IPS DF 6.9 (cell line): Measurements from ENCODE around the gene PACSIN2.
A peak's percentile ranks its signal among the peaks of the same experiment; 100 is the strongest.

Experiments
- DNase-seq: peaks from one replicate; pipeline ENCODE4 v3.0.0-alpha.2; 2013; ENCODE audit warnings: low read depth, low spot score
- H3K27ac ChIP-seq: one replicate; pipeline ENCODE4 v1.5.1; 2013; ENCODE audit warnings: low read length, control low read depth
- H3K27me3 ChIP-seq: 2 replicates; pipeline ENCODE4 v1.6.1; 2013; ENCODE audit warnings: mild to moderate bottlenecking, low read length; ENCODE audit not compliant: control insufficient read depth, insufficient read depth
- H3K36me3 ChIP-seq: 2 replicates; pipeline ENCODE4 v1.6.1; 2013; ENCODE audit warnings: low read length; ENCODE audit not compliant: control insufficient read depth, insufficient read depth
- H3K4me1 ChIP-seq: 2 replicates; pipeline ENCODE4 v1.6.1; 2013; ENCODE audit warnings: low read length; ENCODE audit not compliant: control insufficient read depth, insufficient read depth
- H3K4me3 ChIP-seq: 2 replicates; pipeline ENCODE4 v1.5.1; 2013; ENCODE audit warnings: mild to moderate bottlenecking, low read length
- H3K9me3 ChIP-seq: 2 replicates; pipeline ENCODE4 v1.6.1; 2013; ENCODE audit warnings: low read length, inconsistent platforms; ENCODE audit not compliant: control insufficient read depth, insufficient read depth
- WGBS: extraction: QIAGEN DNeasy Blood & Tissue Kit; methylation state at CpG from one replicate; pipeline ENCODE4 v1.1.7; 2013; ENCODE audit warnings: mixed read lengths, missing lambda C conversion rate; ENCODE audit not compliant: insufficient read length, insufficient coverage; 5-methylcytosine and 5-hydroxymethylcytosine counted together

Gene PACSIN2, protein sequence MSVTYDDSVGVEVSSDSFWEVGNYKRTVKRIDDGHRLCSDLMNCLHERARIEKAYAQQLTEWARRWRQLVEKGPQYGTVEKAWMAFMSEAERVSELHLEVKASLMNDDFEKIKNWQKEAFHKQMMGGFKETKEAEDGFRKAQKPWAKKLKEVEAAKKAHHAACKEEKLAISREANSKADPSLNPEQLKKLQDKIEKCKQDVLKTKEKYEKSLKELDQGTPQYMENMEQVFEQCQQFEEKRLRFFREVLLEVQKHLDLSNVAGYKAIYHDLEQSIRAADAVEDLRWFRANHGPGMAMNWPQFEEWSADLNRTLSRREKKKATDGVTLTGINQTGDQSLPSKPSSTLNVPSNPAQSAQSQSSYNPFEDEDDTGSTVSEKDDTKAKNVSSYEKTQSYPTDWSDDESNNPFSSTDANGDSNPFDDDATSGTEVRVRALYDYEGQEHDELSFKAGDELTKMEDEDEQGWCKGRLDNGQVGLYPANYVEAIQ

DNA sequence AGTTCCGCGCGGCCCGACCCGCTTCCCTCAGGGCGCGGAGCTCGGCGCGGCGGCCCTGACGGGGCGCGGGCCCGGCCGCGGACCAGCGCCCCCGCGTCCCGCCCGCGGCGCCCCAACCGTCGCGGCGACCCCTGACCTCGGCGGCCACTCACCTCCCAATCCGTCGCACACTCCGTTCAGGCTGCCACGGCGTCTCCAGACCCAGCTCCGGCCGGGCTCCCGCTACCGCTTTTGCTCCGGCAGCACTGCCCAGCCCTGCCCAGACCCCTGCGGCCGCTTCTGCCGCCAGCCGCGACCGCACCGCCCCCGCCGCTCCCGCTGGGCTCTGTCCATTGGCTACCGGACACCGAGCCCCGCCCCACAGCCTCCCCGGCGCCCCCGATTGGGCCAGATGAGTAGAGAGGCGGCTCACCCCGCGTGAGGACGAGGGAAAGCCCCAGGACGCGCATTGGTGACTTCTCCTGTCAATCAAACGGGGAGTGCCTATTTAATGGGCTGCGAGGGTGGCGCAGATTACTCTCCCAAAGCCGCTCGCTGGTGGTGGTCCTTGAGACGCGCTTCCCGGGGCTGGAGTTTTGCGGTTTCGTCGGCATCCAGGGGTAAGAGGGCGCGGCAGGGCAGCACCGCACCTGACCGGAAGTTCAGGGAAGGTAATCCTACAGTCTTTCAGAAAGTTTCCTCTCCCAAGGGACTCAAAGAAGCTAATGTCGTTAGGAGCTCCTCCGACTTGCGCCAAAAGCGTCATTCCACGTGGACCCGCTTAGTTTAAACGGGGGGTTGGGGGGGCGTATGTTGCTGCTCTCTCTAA is at the start of gene PACSIN2:
Gene PACSIN2, minus strand, starts transcription at position 281 of the 808 bp plus-strand sequence. CDS start 103,069 bp downstream, outside the sequence.
- no peaks in the 10 kb centered on the region for H3K27me3 ChIP-seq
- no CpG with 5 or more reads among the region's 85 CpGs for WGBS
- H3K36me3 ChIP-seq: no peaks in the 10 kb centered on the region
- peaks cover 4% of the 10 kb centered on the region; the same call in 1 of the 2 replicates for H3K4me1 ChIP-seq
- H3K9me3 ChIP-seq: no peaks in the 10 kb centered on the region
- H3K4me3 ChIP-seq: peak within 1 kb of the TSS; percentile 50
- DNase-seq: peak; percentile 83
- no peak within 1 kb of the TSS for H3K27ac ChIP-seq

DNA sequence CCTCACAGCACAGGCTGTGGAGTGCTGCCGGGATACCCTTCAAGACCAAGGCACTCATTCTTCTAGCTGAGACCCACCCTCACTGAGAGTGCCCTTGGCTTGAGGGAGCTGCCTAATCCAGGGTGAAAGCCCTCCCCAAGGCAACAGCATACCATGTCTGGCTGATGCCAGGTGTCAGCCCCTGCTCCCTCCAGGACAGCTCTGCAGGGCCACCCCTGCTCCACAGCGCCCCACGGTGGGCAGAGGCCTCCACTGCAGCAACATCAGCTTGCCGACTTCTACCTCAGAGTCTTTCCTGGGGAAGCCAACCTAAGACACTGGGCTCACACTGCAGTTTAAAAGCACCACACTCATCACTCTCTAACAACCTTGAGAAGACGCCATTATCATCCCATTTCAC is 45.2 kb upstream of the PACSIN2 start:
- H3K27ac ChIP-seq: no peak overlapping the region
- WGBS: no CpG with 5 or more reads among the region's 5 CpGs
- H3K27me3 ChIP-seq: no peaks in the 10 kb centered on the region
- no peaks in the 10 kb centered on the region for H3K4me1 ChIP-seq
- no peaks in the 10 kb centered on the region for H3K36me3 ChIP-seq
- H3K4me3 ChIP-seq: no peak overlapping the region
- peak; percentile 48 for DNase-seq
- H3K9me3 ChIP-seq: no peaks in the 10 kb centered on the region

DNA sequence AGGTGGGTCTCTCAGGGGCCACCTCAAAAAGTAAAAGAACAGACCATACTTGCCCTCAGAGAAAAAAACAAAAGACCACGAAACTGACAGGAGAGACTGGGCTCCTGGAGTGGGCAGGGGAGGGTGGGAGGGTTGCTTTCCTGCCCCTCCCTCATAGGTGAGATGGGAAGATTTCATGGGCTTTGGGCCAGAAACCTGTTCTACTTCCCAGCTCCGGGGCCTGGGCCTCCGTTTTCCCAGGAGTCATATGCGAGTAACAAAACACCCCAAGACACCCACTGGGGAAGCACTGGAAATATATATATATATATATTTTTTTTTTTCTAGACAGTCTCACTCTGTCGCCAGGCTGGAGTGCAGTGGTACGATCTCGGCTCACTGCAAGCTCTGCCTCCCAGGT is 42.7 kb upstream of the PACSIN2 start:
- H3K27ac ChIP-seq: no peak overlapping the region
- H3K27me3 ChIP-seq: no peaks in the 10 kb centered on the region
- no peaks in the 10 kb centered on the region for H3K4me1 ChIP-seq
- WGBS: no CpG with 5 or more reads among the region's 7 CpGs
- H3K4me3 ChIP-seq: no peak overlapping the region
- no peaks in the 10 kb centered on the region for H3K9me3 ChIP-seq
- no peaks in the 10 kb centered on the region for H3K36me3 ChIP-seq
- DNase-seq: no peak

DNA sequence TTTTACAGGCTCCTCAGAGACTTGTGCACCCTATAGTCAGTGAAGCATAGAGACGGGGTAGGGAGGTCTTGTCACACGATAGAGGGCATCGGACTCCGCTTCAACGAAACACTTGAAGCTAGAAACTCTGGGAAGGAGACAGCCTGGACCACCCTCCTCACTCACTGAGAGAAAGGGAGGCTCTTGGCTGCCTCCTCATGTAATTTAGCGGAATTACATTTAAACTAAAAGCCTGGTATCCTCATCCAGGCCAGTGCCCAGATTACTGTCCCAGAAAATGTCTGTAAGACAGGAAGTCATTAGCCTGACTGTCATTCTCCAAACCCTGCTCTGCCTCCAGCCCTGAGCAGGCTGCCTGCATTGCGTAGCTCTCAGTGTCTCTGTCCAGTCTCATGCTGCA is 38.2 kb upstream of the PACSIN2 start:
- Histone ChIP-seq H3K27ac (no peak overlapping the region), H3K9me3 (no peaks in the 10 kb centered on the region), H3K4me1 (peaks cover 2% of the 10 kb centered on the region; the same call in 1 of the 2 replicates), H3K4me3 (no peak overlapping the region), H3K27me3 (no peaks in the 10 kb centered on the region), H3K36me3 (no peaks in the 10 kb centered on the region)
- WGBS: no CpG with 5 or more reads among the region's 7 CpGs
- peak; percentile 37 for DNase-seq

DNA sequence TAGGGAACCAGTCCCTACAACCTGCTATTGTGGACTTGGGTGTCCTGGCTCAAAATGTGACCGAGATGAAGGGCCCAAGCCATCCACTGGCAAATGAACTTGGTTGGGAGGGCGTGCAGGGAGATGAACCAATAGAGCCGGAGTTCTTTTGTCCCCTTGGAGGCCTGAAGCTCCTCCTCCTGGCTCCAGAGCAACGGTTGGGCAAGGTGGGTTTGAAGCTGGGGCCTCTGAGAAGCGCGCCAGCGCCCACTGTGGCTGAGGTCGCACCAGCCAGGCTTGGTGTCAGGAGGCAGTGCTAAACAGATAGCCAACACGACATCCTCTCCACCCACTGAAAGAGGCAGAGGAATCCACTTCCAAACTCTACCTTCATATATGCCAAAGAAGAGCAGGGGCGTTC is 36.0 kb upstream of the PACSIN2 start:
- no CpG with 5 or more reads among the region's 10 CpGs for WGBS

DNA sequence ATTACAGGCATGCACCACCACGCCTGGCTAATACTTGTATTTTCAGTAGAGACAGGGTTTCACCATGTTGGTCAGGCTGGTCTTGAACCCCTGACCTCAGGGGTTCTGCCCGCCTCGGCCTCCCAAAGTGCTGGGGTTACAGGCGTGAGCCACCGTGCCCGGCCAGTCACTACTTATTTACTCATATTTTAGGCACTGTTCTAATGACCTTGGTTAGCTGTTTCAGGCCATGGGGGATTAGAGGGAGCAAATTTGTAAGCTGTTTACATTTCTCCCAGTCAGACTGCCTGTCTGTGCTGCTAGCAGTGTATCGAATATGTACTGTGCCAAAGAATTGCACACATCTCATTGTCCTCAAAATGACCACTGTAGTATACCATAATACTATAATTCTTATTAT is 32.7 kb upstream of the PACSIN2 start:
- Histone ChIP-seq H3K9me3 (no peaks in the 10 kb centered on the region), H3K4me1 (peaks cover 2% of the 10 kb centered on the region; the same call in 1 of the 2 replicates), H3K27ac (no peak overlapping the region), H3K36me3 (no peaks in the 10 kb centered on the region), H3K27me3 (no peaks in the 10 kb centered on the region), H3K4me3 (no peak overlapping the region)
- no CpG with 5 or more reads among the region's 7 CpGs for WGBS
- no peak for DNase-seq

More for the DNA sequence above, 36.0 kb upstream of the PACSIN2 start:
- peaks cover 2% of the 10 kb centered on the region; the same call in 1 of the 2 replicates for H3K4me1 ChIP-seq
- H3K27me3 ChIP-seq: no peaks in the 10 kb centered on the region
- H3K36me3 ChIP-seq: no peaks in the 10 kb centered on the region
- no peak overlapping the region for H3K4me3 ChIP-seq
- no peaks in the 10 kb centered on the region for H3K9me3 ChIP-seq
- H3K27ac ChIP-seq: no peak overlapping the region
- DNase-seq: peak; percentile 60

DNA sequence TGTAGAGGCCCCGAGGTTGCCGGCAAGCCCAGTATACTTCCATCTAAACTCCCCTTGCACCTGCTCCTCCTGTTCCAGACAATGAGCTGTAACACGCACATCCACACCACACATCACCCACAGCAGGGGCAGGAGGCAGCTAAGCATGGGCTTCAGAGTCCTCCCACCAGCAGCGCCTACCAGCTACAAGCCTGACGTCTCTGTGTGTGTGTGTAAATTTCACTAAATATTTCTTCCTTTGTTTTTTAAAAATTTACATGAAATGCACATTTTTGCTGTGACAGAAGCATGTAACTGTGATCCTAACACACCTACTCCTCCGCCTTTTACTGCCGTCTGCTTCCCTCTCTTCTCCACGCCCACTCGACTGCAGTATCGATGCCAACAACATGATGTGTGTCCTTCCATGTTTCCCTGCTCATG is 29.4 kb upstream of the PACSIN2 start:
- Histone ChIP-seq H3K4me1 (no peaks in the 10 kb centered on the region), H3K4me3 (no peak overlapping the region), H3K27me3 (no peaks in the 10 kb centered on the region), H3K9me3 (no peaks in the 10 kb centered on the region), H3K36me3 (no peaks in the 10 kb centered on the region), H3K27ac (no peak overlapping the region)
- no CpG with 5 or more reads among the region's 10 CpGs for WGBS
- DNase-seq: no peak

DNA sequence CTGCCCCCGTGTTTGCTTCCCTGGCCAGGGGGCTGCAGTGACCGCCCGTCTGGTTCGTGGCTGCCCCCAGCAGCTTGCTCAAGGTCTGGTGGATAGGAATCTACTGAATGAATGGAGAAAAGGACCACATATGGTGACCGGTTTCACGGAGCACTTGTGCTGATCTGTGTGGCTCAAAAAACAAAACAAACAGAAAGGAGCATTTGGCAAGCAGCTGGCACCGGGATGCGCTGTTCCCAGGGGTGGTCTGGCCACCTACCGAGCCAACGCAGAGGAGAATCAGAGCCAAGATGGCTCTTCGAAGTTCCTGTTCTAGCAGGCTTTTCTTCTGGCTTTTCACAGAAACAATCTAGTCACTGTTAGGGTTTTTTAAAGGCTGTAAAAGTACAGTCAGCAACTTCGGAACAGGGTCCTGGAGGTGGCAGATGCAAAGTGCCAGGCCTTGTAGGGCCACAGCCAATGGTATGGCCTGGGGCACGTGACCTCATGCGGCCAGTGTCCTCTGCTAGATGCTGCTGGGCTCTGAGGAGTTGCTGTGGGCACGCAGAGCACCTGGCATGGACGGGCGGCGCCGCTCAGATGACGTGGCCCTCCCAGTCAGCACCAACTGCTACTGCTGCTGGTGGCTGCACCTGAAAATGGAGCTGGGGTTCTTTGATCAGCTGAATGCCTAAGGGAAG is 27.3 kb upstream of the PACSIN2 start:
- no peaks in the 10 kb centered on the region for H3K27me3 ChIP-seq
- no peak overlapping the region for H3K4me3 ChIP-seq
- H3K9me3 ChIP-seq: no peaks in the 10 kb centered on the region
- DNase-seq: no peak
- H3K36me3 ChIP-seq: no peaks in the 10 kb centered on the region
- H3K4me1 ChIP-seq: no peaks in the 10 kb centered on the region
- WGBS: no CpG with 5 or more reads among the region's 20 CpGs
- no peak overlapping the region for H3K27ac ChIP-seq

DNA sequence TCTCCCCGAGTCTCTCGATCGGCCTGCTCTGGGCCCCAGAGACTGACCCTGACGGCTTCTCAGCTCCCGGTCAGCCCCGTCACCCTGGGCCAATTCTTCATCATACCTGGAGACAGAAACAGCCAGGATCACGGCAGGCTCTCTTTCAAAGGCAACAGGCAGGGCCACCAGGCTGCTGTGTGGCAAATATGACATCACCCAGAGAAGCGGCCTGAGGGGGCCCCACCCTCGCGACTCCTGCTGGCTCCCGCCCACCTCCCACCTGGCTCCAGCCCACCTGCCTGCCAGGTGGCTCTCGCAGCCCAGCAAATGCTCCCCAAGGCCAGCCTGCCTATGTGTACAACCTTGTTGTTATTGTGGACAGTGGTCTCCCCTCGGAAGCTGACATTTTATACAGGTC is 24.9 kb upstream of the PACSIN2 start:
- H3K27me3 ChIP-seq: no peaks in the 10 kb centered on the region
- no CpG with 5 or more reads among the region's 13 CpGs for WGBS
- no peaks in the 10 kb centered on the region for H3K9me3 ChIP-seq
- no peaks in the 10 kb centered on the region for H3K36me3 ChIP-seq
- no peak overlapping the region for H3K27ac ChIP-seq
- no peak for DNase-seq
- no peak overlapping the region for H3K4me3 ChIP-seq
- no peaks in the 10 kb centered on the region for H3K4me1 ChIP-seq

DNA sequence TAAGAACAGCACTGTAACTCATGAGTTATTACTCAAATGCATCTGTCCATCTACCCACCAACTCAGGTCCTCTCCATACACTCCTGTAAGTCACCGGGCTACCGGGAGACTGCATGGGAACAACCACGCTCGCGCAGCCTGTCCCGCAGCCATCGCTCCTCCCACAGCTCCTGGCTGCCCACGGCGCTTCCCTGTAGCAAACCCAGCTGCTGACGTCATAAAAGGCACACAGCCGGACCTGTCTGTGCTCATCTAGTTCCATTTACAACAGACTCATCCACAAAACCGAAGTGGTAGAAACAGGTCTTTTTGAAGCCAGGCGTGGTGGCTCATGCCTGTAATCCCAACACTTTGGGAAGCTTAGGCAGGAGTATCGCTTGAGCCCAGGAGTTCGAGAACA is 23.4 kb upstream of the PACSIN2 start:
- no peak overlapping the region for H3K4me3 ChIP-seq
- no peaks in the 10 kb centered on the region for H3K4me1 ChIP-seq
- no peaks in the 10 kb centered on the region for H3K9me3 ChIP-seq
- no peak for DNase-seq
- H3K36me3 ChIP-seq: no peaks in the 10 kb centered on the region
- no CpG with 5 or more reads among the region's 15 CpGs for WGBS
- H3K27me3 ChIP-seq: no peaks in the 10 kb centered on the region
- no peak overlapping the region for H3K27ac ChIP-seq
